H9 (cell line): ENCODE results near the gene ANK2. TPM values are rescaled to one million over a fixed set of nuclear protein-coding genes. Genes with fewer than 3 reads are reported as not detected.

Experiments
- DNase-seq: peaks from one replicate; pipeline ENCODE4 v3.0.0-alpha.2; 2017
- H2AFZ ChIP-seq: one replicate; pipeline ENCODE4 v1.6.1; 2013; ENCODE audit warnings: mild to moderate bottlenecking, low read length, control low read depth, moderate library complexity
- H2AK5ac ChIP-seq: 2 replicates; pipeline ENCODE4 v1.6.1; 2013; ENCODE audit warnings: low read length, control low read depth, mixed read lengths; ENCODE audit not compliant: insufficient read length
- H2BK120ac ChIP-seq: one replicate; pipeline ENCODE4 v1.6.1; 2013; ENCODE audit warnings: low read depth, mild to moderate bottlenecking, low read length, control low read depth, inconsistent platforms; ENCODE audit not compliant: poor library complexity, severe bottlenecking
- H2BK12ac ChIP-seq: 2 replicates; pipeline ENCODE4 v1.6.1; 2013; ENCODE audit warnings: low read length, control low read depth, mixed read lengths, low read depth; ENCODE audit not compliant: insufficient read length
- H2BK15ac ChIP-seq: 2 replicates; pipeline ENCODE4 v1.6.1; 2013; ENCODE audit warnings: low read depth, low read length, control low read depth
- H2BK20ac ChIP-seq: one replicate; pipeline ENCODE4 v1.6.1; 2013; ENCODE audit warnings: low read depth, mild to moderate bottlenecking, low read length, control low read depth, inconsistent platforms; ENCODE audit not compliant: poor library complexity, severe bottlenecking
- H2BK5ac ChIP-seq: 2 replicates; pipeline ENCODE4 v1.6.1; 2013; ENCODE audit warnings: low read length, control low read depth, mixed read lengths; ENCODE audit not compliant: insufficient read length
- H3K14ac ChIP-seq: 2 replicates; pipeline ENCODE4 v1.6.1; 2013; ENCODE audit warnings: low read length, control low read depth; ENCODE audit not compliant: insufficient read depth
- H3K18ac ChIP-seq: 2 replicates; pipeline ENCODE4 v1.6.1; 2013; ENCODE audit warnings: low read depth, mild to moderate bottlenecking, mixed read lengths, low read length, control low read depth; ENCODE audit not compliant: insufficient read length
- H3K23ac ChIP-seq: 2 replicates; pipeline ENCODE4 v1.6.1; 2013; ENCODE audit warnings: low read length, control low read depth, mixed read lengths, low read depth; ENCODE audit not compliant: insufficient read length
- H3K23me2 ChIP-seq: 2 replicates; pipeline ENCODE4 v1.6.1; 2013; ENCODE audit warnings: low read depth, mild to moderate bottlenecking, mixed read lengths, low read length, control low read depth; ENCODE audit not compliant: insufficient read length, poor library complexity, severe bottlenecking
- H3K27ac ChIP-seq: 2 replicates; pipeline ENCODE4 v1.5.1; 2013; ENCODE audit warnings: low read length, control low read depth, mixed read lengths, low read depth; ENCODE audit not compliant: insufficient read length
- H3K27me3 ChIP-seq: 2 replicates; pipeline ENCODE4 v1.6.1; 2013; ENCODE audit warnings: low read length, control low read depth, inconsistent platforms; ENCODE audit not compliant: insufficient read depth
- H3K4ac ChIP-seq: 2 replicates; pipeline ENCODE4 v1.6.1; 2013; ENCODE audit warnings: low read depth, mild to moderate bottlenecking, control low read depth, inconsistent platforms, low read length, moderate library complexity
- H3K4me1 ChIP-seq: 2 replicates; pipeline ENCODE4 v1.6.1; 2013; ENCODE audit warnings: low read length, control low read depth, inconsistent platforms; ENCODE audit not compliant: insufficient read depth
- H3K4me2 ChIP-seq: 2 replicates; pipeline ENCODE4 v1.6.1; 2013; ENCODE audit warnings: low read length, control low read depth, mixed read lengths; ENCODE audit not compliant: insufficient read length, insufficient read depth
- H3K56ac ChIP-seq: 2 replicates; pipeline ENCODE4 v1.6.1; 2013; ENCODE audit warnings: low read depth, mild to moderate bottlenecking, mixed read lengths, low read length, control low read depth; ENCODE audit not compliant: insufficient read length
- H3K79me1 ChIP-seq: 2 replicates; pipeline ENCODE4 v1.6.1; 2013; ENCODE audit warnings: low read depth, mild to moderate bottlenecking, moderate library complexity, low read length, control low read depth, inconsistent platforms; ENCODE audit not compliant: insufficient read depth, poor library complexity, severe bottlenecking
- H3K79me2 ChIP-seq: 2 replicates; pipeline ENCODE4 v1.6.1; 2013; ENCODE audit warnings: low read length, control low read depth, inconsistent platforms; ENCODE audit not compliant: insufficient read depth
- H3K9ac ChIP-seq: 2 replicates; pipeline ENCODE4 v1.6.1; 2013; ENCODE audit warnings: low read length, control low read depth, mixed read lengths; ENCODE audit not compliant: insufficient read length; ENCODE audit errors: extremely low read depth
- H3K9me3 ChIP-seq: one replicate; pipeline ENCODE4 v1.6.1; 2013; ENCODE audit warnings: low read depth, low read length, inconsistent platforms; ENCODE audit not compliant: control insufficient read depth
- H3T11ph ChIP-seq: one replicate; pipeline ENCODE4 v1.6.1; 2013; ENCODE audit warnings: mild to moderate bottlenecking, low read length, control low read depth, inconsistent platforms
- H4K20me1 ChIP-seq: one replicate; pipeline ENCODE4 v1.6.1; 2013; ENCODE audit not compliant: control insufficient read depth, insufficient read length, insufficient read depth
- H4K5ac ChIP-seq: 2 replicates; pipeline ENCODE4 v1.6.1; 2013; ENCODE audit warnings: low read depth, mild to moderate bottlenecking, mixed read lengths, low read length, control low read depth; ENCODE audit not compliant: insufficient read length
- H4K8ac ChIP-seq: replicated peaks from 2 replicates; pipeline ENCODE4 v1.6.1; 2013; ENCODE audit warnings: low read length, control low read depth, mixed read lengths, low read depth; ENCODE audit not compliant: insufficient read length
- H4K91ac ChIP-seq: 2 replicates; pipeline ENCODE4 v1.6.1; 2013; ENCODE audit warnings: low read depth, mild to moderate bottlenecking, moderate library complexity, mixed read lengths, low read length, control low read depth; ENCODE audit not compliant: insufficient read length
- H3K27ac Mint-ChIP-seq, 3 experiments: 2 replicates in 2 of 3; 3 replicates in 1 of 3; pipeline ENCODE4 v1.8.0; 2020 to 2021; ENCODE audit warnings: mixed read lengths in 3 of 3, mild to moderate bottlenecking in 1 of 3, moderate library complexity in 1 of 3
- H3K27me3 Mint-ChIP-seq: 2 replicates; pipeline ENCODE4 v1.8.0; 2021; ENCODE audit warnings: low read depth, mild to moderate bottlenecking, moderate library complexity, mixed read lengths
- H3K36me3 Mint-ChIP-seq, 3 experiments: 2 replicates in 2 of 3; 3 replicates in 1 of 3; pipeline ENCODE4 v1.8.0; 2020 to 2021; ENCODE audit warnings: low read depth in 3 of 3, mixed read lengths in 3 of 3; ENCODE audit not compliant: insufficient read depth in 1 of 3
- H3K4me1 Mint-ChIP-seq, 2 experiments: 2 replicates each; pipeline ENCODE4 v1.8.0; 2020; ENCODE audit warnings: mixed read lengths in 2 of 2
- H3K4me3 Mint-ChIP-seq, 2 experiments: 2 replicates in 1 of 2; 3 replicates in 1 of 2; pipeline ENCODE4 v1.8.0; 2020 to 2021; ENCODE audit warnings: mild to moderate bottlenecking in 2 of 2, mixed read lengths in 2 of 2, moderate library complexity in 1 of 2
- H3K9me3 Mint-ChIP-seq, 2 experiments: 2 replicates in 1 of 2; 3 replicates in 1 of 2; pipeline ENCODE4 v1.8.0; 2020; ENCODE audit warnings: mild to moderate bottlenecking in 2 of 2, mixed read lengths in 2 of 2, moderate library complexity in 1 of 2
- total RNA-seq: library from RNA; stranded (reverse); gene quantifications from 2 replicates; pipeline ENCODE4 v1.2.1, GENCODE V29; 2021
- TF ChIP-seq, protein P1 (sequence below): fragments of 200-600 bp; sonication (generic); conservative IDR thresholded peaks from 3 replicates; pipeline ENCODE4 v1.8.0; 2021; ENCODE audit warnings: antibody characterized with exemption, mild to moderate bottlenecking

Gene ANK2
- total RNA-seq, 1 experiment from 2014 or later, result 36.8 TPM

DNA sequence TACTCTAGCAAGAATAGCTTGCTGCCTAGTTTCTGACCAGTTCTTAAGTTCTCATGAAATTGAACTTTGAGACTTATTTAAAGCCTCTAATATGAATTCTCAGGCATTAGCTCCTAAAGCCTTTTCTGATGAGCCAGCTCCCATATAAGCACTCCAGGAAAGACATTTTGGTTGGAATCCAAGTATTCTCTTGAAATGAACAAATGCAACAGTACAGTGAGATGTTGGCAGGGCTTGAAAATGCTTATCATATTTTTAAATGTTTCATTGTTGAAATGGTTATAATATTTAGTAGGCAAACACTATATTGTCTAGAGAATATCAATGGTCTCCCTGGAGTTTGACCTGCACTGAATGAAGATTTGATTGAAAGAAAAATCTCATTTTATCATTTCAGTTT is 240.3 kb downstream of the ANK2 start:
- DNase-seq, result no peak
- no peak overlapping the region for H2AK5ac ChIP-seq
- no peak overlapping the region for H3K27ac ChIP-seq
- H3K4me2 ChIP-seq, result no peak overlapping the region
- H3K27me3 ChIP-seq, result no peaks in the 10 kb centered on the region; the same call in 1 of the 2 replicates
- no peak overlapping the region for H2BK15ac ChIP-seq
- no peak overlapping the region for H4K8ac ChIP-seq
- H4K20me1 ChIP-seq, result no peaks in the 10 kb centered on the region
- H3K4ac ChIP-seq, result no peak overlapping the region
- H3K23me2 ChIP-seq, result no peaks in the 10 kb centered on the region
- peaks cover 15% of the 10 kb centered on the region; the same call in 1 of the 2 replicates for H3K4me1 ChIP-seq
- H3K27ac Mint-ChIP-seq, result peak overlapping the region in 1 of 3 experiments; percentile 90; a peak in 2 of 7 replicates
- H3T11ph ChIP-seq, result no peak overlapping the region
- H3K4me1 Mint-ChIP-seq, result peaks cover 49% of the 10 kb centered on the region in 2 experiments
- H3K14ac ChIP-seq, result no peak overlapping the region
- no peak overlapping the region for H3K18ac ChIP-seq
- H2AFZ ChIP-seq, result no peak overlapping the region
- no peak overlapping the region for H3K4me3 Mint-ChIP-seq
- peaks cover 0 to 21% (median 9%) of the 10 kb centered on the region in 3 experiments; a peak in 5 of 7 replicates for H3K36me3 Mint-ChIP-seq
- TF ChIP-seq, protein P1, sequence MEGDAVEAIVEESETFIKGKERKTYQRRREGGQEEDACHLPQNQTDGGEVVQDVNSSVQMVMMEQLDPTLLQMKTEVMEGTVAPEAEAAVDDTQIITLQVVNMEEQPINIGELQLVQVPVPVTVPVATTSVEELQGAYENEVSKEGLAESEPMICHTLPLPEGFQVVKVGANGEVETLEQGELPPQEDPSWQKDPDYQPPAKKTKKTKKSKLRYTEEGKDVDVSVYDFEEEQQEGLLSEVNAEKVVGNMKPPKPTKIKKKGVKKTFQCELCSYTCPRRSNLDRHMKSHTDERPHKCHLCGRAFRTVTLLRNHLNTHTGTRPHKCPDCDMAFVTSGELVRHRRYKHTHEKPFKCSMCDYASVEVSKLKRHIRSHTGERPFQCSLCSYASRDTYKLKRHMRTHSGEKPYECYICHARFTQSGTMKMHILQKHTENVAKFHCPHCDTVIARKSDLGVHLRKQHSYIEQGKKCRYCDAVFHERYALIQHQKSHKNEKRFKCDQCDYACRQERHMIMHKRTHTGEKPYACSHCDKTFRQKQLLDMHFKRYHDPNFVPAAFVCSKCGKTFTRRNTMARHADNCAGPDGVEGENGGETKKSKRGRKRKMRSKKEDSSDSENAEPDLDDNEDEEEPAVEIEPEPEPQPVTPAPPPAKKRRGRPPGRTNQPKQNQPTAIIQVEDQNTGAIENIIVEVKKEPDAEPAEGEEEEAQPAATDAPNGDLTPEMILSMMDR, result no peak
- no peak overlapping the region for H2BK20ac ChIP-seq
- no peaks in the 10 kb centered on the region for H3K9me3 Mint-ChIP-seq
- no peak overlapping the region for H3K9ac ChIP-seq
- no peak overlapping the region for H3K56ac ChIP-seq
- H2BK12ac ChIP-seq, result no peak overlapping the region
- H3K9me3 ChIP-seq, result no peaks in the 10 kb centered on the region
- no peak overlapping the region for H4K5ac ChIP-seq
- H3K27me3 Mint-ChIP-seq, result no peaks in the 10 kb centered on the region
- H3K79me2 ChIP-seq, result no peaks in the 10 kb centered on the region
- no peak overlapping the region for H2BK5ac ChIP-seq
- H3K23ac ChIP-seq, result no peak overlapping the region
- H4K91ac ChIP-seq, result no peak overlapping the region
- no peak overlapping the region for H2BK120ac ChIP-seq
- no peaks in the 10 kb centered on the region for H3K79me1 ChIP-seq
